SK-N-SH (cell line): ENCODE measurements around the gene TDO2. TPM values are rescaled to one million over a fixed set of nuclear protein-coding genes. Genes with fewer than 3 reads are reported as not detected.

ENCODE experiments used
- CTCF ChIA-PET: fragments of 300-600, 350-600 bp; formaldehyde crosslinking; extraction: SDS; loops from one replicate; lab custom pipeline; 2021; lab: Yijun Ruan, JAX
- POLR2A ChIA-PET: fragments of 350-600 bp; sonication (Branson Sonifier 250); formaldehyde crosslinking; extraction: SDS; loops from one replicate; lab custom pipeline; 2020; ENCODE audit warnings: antibody characterized with exemption, inconsistent platforms; lab: Yijun Ruan, JAX
- DNase-seq: peaks from one replicate; pipeline ENCODE4 v3.0.0; 2012
- H2AFZ ChIP-seq: fragments of 200-600 bp; sonication (generic); 2 replicates; pipeline ENCODE4 v1.8.1; 2016; ENCODE audit warnings: antibody characterized with exemption, mild to moderate bottlenecking, low read depth
- H3F3A ChIP-seq: fragments of 200-600 bp; sonication (generic); replicated peaks from 2 replicates; pipeline ENCODE3; 2016; ENCODE audit warnings: antibody characterized with exemption, mild to moderate bottlenecking; ENCODE audit not compliant: insufficient read depth
- H3K27ac ChIP-seq, 2 experiments: fragments of 200-500 bp in 1 of 2; fragments of 200-600 bp in 1 of 2; sonication (Bioruptor generic) in 1 of 2; sonication (generic), shearing (Covaris generic) in 1 of 2; 2 replicates each; pipeline versions ENCODE4 v1.5.1 to v1.6.1; 2014 to 2016; ENCODE audit warnings: low read depth in 2 of 2, inconsistent platforms in 1 of 2, low read length in 1 of 2, mild to moderate bottlenecking in 1 of 2, mixed read lengths in 1 of 2
- H3K27me3 ChIP-seq: fragments of 200-600 bp; sonication (generic), shearing (Covaris generic); 2 replicates; pipeline ENCODE4 v1.6.1; 2016; ENCODE audit warnings: mixed run types; ENCODE audit not compliant: insufficient read depth
- H3K36me3 ChIP-seq, 2 experiments: fragments of 200-500 bp in 1 of 2; fragments of 200-600 bp in 1 of 2; sonication (Bioruptor generic) in 1 of 2; sonication (generic) in 1 of 2; replicated peaks in 1 of 2; 2 replicates each; pipeline versions ENCODE3 to v1.5.1; 2014 to 2016; ENCODE audit warnings: low read length in 1 of 2, mild to moderate bottlenecking in 1 of 2; ENCODE audit not compliant: insufficient read depth in 2 of 2, control insufficient read depth in 1 of 2
- H3K4me1 ChIP-seq, 2 experiments: fragments of 200-500 bp in 1 of 2; fragments of 200-600 bp in 1 of 2; sonication (Bioruptor generic) in 1 of 2; sonication (generic), shearing (Covaris generic) in 1 of 2; 2 replicates each; pipeline versions ENCODE4 v1.5.1 to v1.6.1; 2014 to 2016; ENCODE audit warnings: low read depth in 1 of 2, low read length in 1 of 2, mixed run types in 1 of 2; ENCODE audit not compliant: insufficient read depth in 2 of 2, control insufficient read depth in 1 of 2
- H3K4me2 ChIP-seq: fragments of 200-600 bp; sonication (generic), shearing (Covaris generic); 2 replicates; pipeline ENCODE4 v1.6.1; 2017; ENCODE audit warnings: mixed run types
- H3K4me3 ChIP-seq, 2 experiments: fragments of 200-500 bp in 1 of 2; fragments of 200-600 bp in 1 of 2; sonication (Bioruptor generic) in 1 of 2; sonication (generic), shearing (Covaris generic) in 1 of 2; 2 replicates each; pipeline versions ENCODE4 v1.5.1 to v1.8.1; 2014 to 2016; ENCODE audit warnings: low read depth in 2 of 2, inconsistent platforms in 1 of 2, low read length in 1 of 2, mild to moderate bottlenecking in 1 of 2, mixed read lengths in 1 of 2, moderate library complexity in 1 of 2
- H3K79me2 ChIP-seq: fragments of 200-600 bp; sonication (generic); 2 replicates; pipeline ENCODE4 v1.8.1; 2017; ENCODE audit warnings: mild to moderate bottlenecking; ENCODE audit not compliant: insufficient read depth
- H3K9ac ChIP-seq: fragments of 200-600 bp; sonication (generic); 2 replicates; pipeline ENCODE4 v1.6.1; 2017; ENCODE audit warnings: mixed run types
- H3K9me2 ChIP-seq: fragments of 200-600 bp; sonication (generic); 2 replicates; pipeline ENCODE4 v1.6.1; 2017; ENCODE audit warnings: mixed run types
- H3K9me3 ChIP-seq: fragments of 200-600 bp; sonication (generic); 2 replicates; pipeline ENCODE4 v1.6.1; 2017; ENCODE audit warnings: mixed run types, mild to moderate bottlenecking, moderate library complexity
- H4K20me1 ChIP-seq: fragments of 200-600 bp; sonication (generic); 2 replicates; pipeline ENCODE4 v1.6.1; 2017; ENCODE audit warnings: mild to moderate bottlenecking, mixed run types; ENCODE audit not compliant: insufficient read depth
- CHD2 ChIP-seq: fragments of 150-350 bp; IDR thresholded peaks from 2 replicates; pipeline ENCODE4 v1.6.1; 2018; ENCODE audit warnings: low read length; ENCODE audit not compliant: partially characterized antibody
- ELF1 ChIP-seq: IDR thresholded peaks from 2 replicates; pipeline ENCODE4 v1.4.0; 2012
- EZH2phosphoT487 ChIP-seq: fragments of 200-600 bp; sonication (generic); IDR thresholded peaks from 2 replicates; pipeline ENCODE4 v1.6.1; 2017; ENCODE audit warnings: low read depth, mixed run types, mild to moderate bottlenecking, antibody characterized with exemption, moderate library complexity, borderline replicate concordance
- FOXM1 ChIP-seq: IDR thresholded peaks from 2 replicates; pipeline ENCODE4 v1.4.0; 2012; ENCODE audit warnings: low read depth, mild to moderate bottlenecking
- GATA2 ChIP-seq: sonication (generic); formaldehyde crosslinking; IDR thresholded peaks from 2 replicates; pipeline ENCODE4 v1.5.0; 2020; ENCODE audit warnings: mild to moderate bottlenecking, missing genetic modification reagents
- JUND ChIP-seq: IDR thresholded peaks from 2 replicates; pipeline ENCODE4 v1.4.0; 2012
- MEF2A ChIP-seq: IDR thresholded peaks from 2 replicates; pipeline ENCODE4 v1.4.0; 2012; ENCODE audit warnings: low read depth, borderline replicate concordance
- PBX3 ChIP-seq: IDR thresholded peaks from 2 replicates; pipeline ENCODE4; 2012
- RAD21 ChIP-seq: IDR thresholded peaks from 2 replicates; pipeline ENCODE4 v1.6.1; 2012; ENCODE audit warnings: mild to moderate bottlenecking, low read length
- RCOR1 ChIP-seq: fragments of 150-350 bp; IDR thresholded peaks from 2 replicates; pipeline ENCODE4 v1.6.1; 2017; ENCODE audit warnings: antibody characterized with exemption, low read length
- RFX5 ChIP-seq: IDR thresholded peaks from 2 replicates; pipeline ENCODE4 v1.6.1; 2012; ENCODE audit warnings: mild to moderate bottlenecking, improper control_type of control experiment, low read length
- RXRA ChIP-seq: IDR thresholded peaks from 2 replicates; pipeline ENCODE4 v1.4.0; 2012; ENCODE audit warnings: low read depth, mild to moderate bottlenecking, borderline replicate concordance
- SIN3A ChIP-seq: IDR thresholded peaks from 2 replicates; pipeline ENCODE4 v1.6.1; 2012; ENCODE audit warnings: low read depth, mild to moderate bottlenecking, low read length, moderate library complexity, borderline replicate concordance
- TCF12 ChIP-seq: IDR thresholded peaks from 2 replicates; pipeline ENCODE4 v1.4.0; 2012
- TEAD4 ChIP-seq: IDR thresholded peaks from 2 replicates; pipeline ENCODE4 v1.4.0; 2012; ENCODE audit warnings: mild to moderate bottlenecking, borderline replicate concordance; ENCODE audit not compliant: insufficient read depth
- USF1 ChIP-seq: IDR thresholded peaks from 2 replicates; pipeline ENCODE4 v1.4.0; 2012; ENCODE audit warnings: low read depth, borderline replicate concordance
- USF2 ChIP-seq: fragments of 150-350 bp; IDR thresholded peaks from 2 replicates; pipeline ENCODE4 v1.6.1; 2017; ENCODE audit warnings: antibody characterized with exemption, low read length, low read depth, borderline replicate concordance
- YY1 ChIP-seq: IDR thresholded peaks from 2 replicates; pipeline ENCODE4 v1.4.0; 2012; ENCODE audit warnings: low read depth, mild to moderate bottlenecking
- WGBS: methylation state at CpG from one replicate; pipeline ENCODE4 v1.1.6; 2017; ENCODE audit warnings: low lambda C conversion rate; 5-methylcytosine and 5-hydroxymethylcytosine counted together
- polyA plus RNA-seq, 3 experiments: library from polyadenylated mRNA; depleted of rRNA; stranded (reverse); fragments of >200 nt; gene quantifications; 2 replicates each; pipeline ENCODE4 v1.2.3, GENCODE V29; 2012
- TF ChIP-seq, protein P1 (sequence below): fragments of 150-350 bp; IDR thresholded peaks from 2 replicates; pipeline ENCODE4 v1.6.1; 2016; ENCODE audit warnings: mild to moderate bottlenecking, low read depth, low read length

TDO2 gene
- polyA plus RNA-seq, 1 of the 3 experiments (the other 2 are of a cell fraction) = not detected

GRCh38 chr4:155930330-155930729 lies 26.8 kb downstream of the TDO2 start:
- no peaks in the 10 kb centered on the region for H3K36me3 ChIP-seq
- no peak overlapping the region for H2AFZ ChIP-seq
- no peaks in the 10 kb centered on the region for H3F3A ChIP-seq
- no peaks in the 10 kb centered on the region for H3K9me3 ChIP-seq
- DNase-seq = no peak
- WGBS = 14% methylated on average over 2 of the region's 2 CpGs
- no peak for TF ChIP-seq TCF12
- TF ChIP-seq, protein P1, sequence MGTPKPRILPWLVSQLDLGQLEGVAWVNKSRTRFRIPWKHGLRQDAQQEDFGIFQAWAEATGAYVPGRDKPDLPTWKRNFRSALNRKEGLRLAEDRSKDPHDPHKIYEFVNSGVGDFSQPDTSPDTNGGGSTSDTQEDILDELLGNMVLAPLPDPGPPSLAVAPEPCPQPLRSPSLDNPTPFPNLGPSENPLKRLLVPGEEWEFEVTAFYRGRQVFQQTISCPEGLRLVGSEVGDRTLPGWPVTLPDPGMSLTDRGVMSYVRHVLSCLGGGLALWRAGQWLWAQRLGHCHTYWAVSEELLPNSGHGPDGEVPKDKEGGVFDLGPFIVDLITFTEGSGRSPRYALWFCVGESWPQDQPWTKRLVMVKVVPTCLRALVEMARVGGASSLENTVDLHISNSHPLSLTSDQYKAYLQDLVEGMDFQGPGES = no peak
- TF ChIP-seq ELF1 = no peak
- no peak for TF ChIP-seq JUND
- TF ChIP-seq FOXM1 = no peak
- TF ChIP-seq RAD21 = no peak
- TF ChIP-seq EZH2phosphoT487 = no peak
- TF ChIP-seq GATA2 = no peak
- no peak for TF ChIP-seq CHD2
- no peak for TF ChIP-seq YY1
- TF ChIP-seq USF2 = no peak
- no peak for TF ChIP-seq TEAD4
- no peak for TF ChIP-seq USF1
- TF ChIP-seq SIN3A = no peak
- no peak for TF ChIP-seq RCOR1
- no peak for TF ChIP-seq PBX3
- no peak for TF ChIP-seq RFX5
- TF ChIP-seq RXRA = no peak
- no peak for TF ChIP-seq MEF2A
- no peaks in the 10 kb centered on the region for H3K4me1 ChIP-seq
- POLR2A ChIA-PET = no interaction called here
- H4K20me1 ChIP-seq = no peaks in the 10 kb centered on the region
- H3K9ac ChIP-seq = no peak overlapping the region
- no peaks in the 10 kb centered on the region; the same call in 1 of the 2 replicates for H3K27me3 ChIP-seq
- CTCF ChIA-PET = no interaction called here
- no peak overlapping the region for H3K4me3 ChIP-seq
- no peak overlapping the region for H3K4me2 ChIP-seq
- no peaks in the 10 kb centered on the region for H3K79me2 ChIP-seq
- no peaks in the 10 kb centered on the region for H3K9me2 ChIP-seq
- H3K27ac ChIP-seq = no peak overlapping the region
